ENCODE data around the gene FIZ1. TPM values are rescaled to one million over a fixed set of nuclear protein-coding genes. Genes with fewer than 3 reads are reported as not detected.

Gene FIZ1
- total RNA-seq, 1 experiment from 2014 or later: 21.5 TPM

DNA sequence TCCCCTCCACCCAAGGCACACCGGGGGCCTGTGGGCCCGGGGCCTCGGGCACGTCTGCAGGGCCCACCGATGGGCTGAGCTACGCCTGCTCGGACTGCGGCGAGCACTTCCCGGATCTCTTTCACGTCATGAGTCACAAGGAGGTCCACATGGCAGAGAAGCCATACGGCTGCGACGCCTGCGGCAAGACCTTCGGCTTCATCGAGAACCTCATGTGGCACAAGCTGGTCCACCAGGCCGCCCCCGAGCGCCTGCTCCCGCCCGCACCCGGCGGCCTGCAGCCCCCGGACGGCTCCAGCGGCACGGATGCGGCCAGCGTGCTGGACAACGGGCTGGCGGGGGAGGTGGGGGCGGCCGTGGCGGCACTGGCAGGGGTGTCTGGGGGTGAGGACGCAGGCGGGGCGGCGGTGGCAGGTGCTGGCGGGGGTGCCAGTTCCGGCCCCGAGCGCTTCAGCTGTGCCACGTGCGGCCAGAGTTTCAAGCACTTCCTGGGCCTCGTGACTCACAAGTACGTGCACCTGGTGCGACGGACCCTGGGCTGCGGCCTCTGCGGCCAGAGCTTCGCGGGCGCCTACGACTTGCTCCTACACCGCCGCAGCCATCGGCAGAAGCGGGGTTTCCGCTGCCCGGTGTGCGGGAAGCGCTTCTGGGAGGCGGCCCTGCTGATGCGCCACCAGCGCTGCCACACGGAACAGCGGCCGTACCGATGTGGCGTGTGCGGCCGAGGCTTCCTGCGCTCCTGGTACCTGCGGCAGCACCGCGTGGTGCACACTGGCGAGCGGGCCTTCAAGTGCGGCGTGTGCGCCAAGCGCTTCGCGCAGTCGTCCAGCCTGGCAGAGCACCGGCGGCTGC, 16.5 kb upstream of the FIZ1 start:
- Histone ChIP-seq H4K20me1 (ENCODE audit: control insufficient read depth, insufficient read depth, insufficient read length) (no peaks in the 10 kb centered on the region), H3K79me2 (ENCODE audit: insufficient read depth, low read length) (0 out of 2 replicates have a peak, but pooled peaks cover 1% of the 10 kb centered on the region), H3T11ph (ENCODE audit: low read length) (no peak overlapping the region), H3K14ac (ENCODE audit: insufficient read depth, low read length) (no peak overlapping the region), H2AFZ (ENCODE audit: low read length) (no peak overlapping the region), H3K9me3 (ENCODE audit: control insufficient read depth, low read depth, low read length) (no peaks in the 10 kb centered on the region), H3K4ac (ENCODE audit: low read depth, low read length) (no peak overlapping the region), H2AK5ac (ENCODE audit: insufficient read length, low read length) (no peak overlapping the region), H2BK15ac (ENCODE audit: low read depth, low read length) (no peak overlapping the region), H4K5ac (ENCODE audit: insufficient read length, low read depth, low read length) (no peak overlapping the region), H4K91ac (ENCODE audit: insufficient read length, low read depth, low read length) (no peak overlapping the region), H2BK5ac (ENCODE audit: insufficient read length, low read length) (no peak overlapping the region), H2BK20ac (ENCODE audit: low read depth, low read length, poor library complexity, severe bottlenecking) (no peak overlapping the region), H3K18ac (ENCODE audit: insufficient read length, low read depth, low read length) (no peak overlapping the region), H3K4me2 (ENCODE audit: insufficient read depth, insufficient read length, low read length) (no peak overlapping the region), H4K8ac (replicated peaks; ENCODE audit: insufficient read length, low read depth, low read length) (no peak overlapping the region), H3K23ac (ENCODE audit: insufficient read length, low read depth, low read length) (no peak overlapping the region), H2BK12ac (ENCODE audit: insufficient read length, low read depth, low read length) (no peak overlapping the region), H3K4me1 (ENCODE audit: insufficient read depth, low read length) (no peaks in the 10 kb centered on the region), H3K56ac (ENCODE audit: insufficient read length, low read depth, low read length) (no peak overlapping the region), H3K27ac (ENCODE audit: insufficient read length, low read depth, low read length) (no peak overlapping the region), H2BK120ac (ENCODE audit: low read depth, low read length, poor library complexity, severe bottlenecking) (no peak overlapping the region), H3K79me1 (ENCODE audit: insufficient read depth, low read depth, low read length, poor library complexity, severe bottlenecking) (no peaks in the 10 kb centered on the region), H3K9ac (ENCODE audit: extremely low read depth, insufficient read length, low read length) (no peak overlapping the region), H3K27me3 (ENCODE audit: insufficient read depth, low read length) (no peaks in the 10 kb centered on the region), H3K23me2 (ENCODE audit: insufficient read length, low read depth, low read length, poor library complexity, severe bottlenecking) (no peaks in the 10 kb centered on the region)
- peaks cover 0 to 2% of the 10 kb centered on the region in 2 experiments; a peak in 1 of 4 replicates for H3K4me1 Mint-ChIP-seq
- no peak for TF ChIP-seq CTCF (conservative IDR thresholded peaks at IDR 0.05)
- no peak for DNase-seq
- peaks cover 2% of the 10 kb centered on the region for H3K27me3 Mint-ChIP-seq (ENCODE audit: low read depth)
- H3K9me3 Mint-ChIP-seq: no peaks in the 10 kb centered on the region; a peak in 1 of 5 replicates
- H3K4me3 Mint-ChIP-seq: no peak overlapping the region
- no CpG with 5 or more reads among the region's 88 CpGs for WGBS (ENCODE audit: extremely low coverage, insufficient read length, low lambda C conversion rate)
- H3K27ac Mint-ChIP-seq: no peak overlapping the region
- peaks cover 18 to 41% (median 40%) of the 10 kb centered on the region in 3 experiments for H3K36me3 Mint-ChIP-seq (ENCODE audit: insufficient read depth in 1 of 3, low read depth in 3 of 3)
